Measurements from ENCODE around the gene SIK3.

Gene SIK3

GRCh38 chr11:116866804-116867455, 231.3 kb downstream of the SIK3 start:
- no peak for DNase-seq (ENCODE audit: low spot score)

DNA sequence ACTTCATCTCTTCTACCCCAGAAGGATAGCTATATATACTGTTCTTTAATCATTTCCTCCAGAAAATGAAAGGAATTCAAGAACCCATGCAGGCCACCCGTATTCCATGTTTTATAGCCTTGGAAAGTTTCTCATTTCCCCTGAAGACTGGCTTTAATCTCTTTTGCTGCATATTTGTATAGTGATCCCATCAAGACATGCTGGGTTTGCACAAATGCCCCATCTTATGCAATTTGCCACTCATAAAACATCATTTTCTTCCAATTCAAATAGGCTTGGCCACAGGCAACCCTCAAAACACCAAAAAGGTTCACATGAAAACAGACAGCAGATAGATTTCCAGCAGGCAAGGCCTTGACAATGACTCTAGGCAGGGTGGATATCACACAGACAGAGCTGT, 232.5 kb downstream of the SIK3 start:
- DNase-seq (ENCODE audit: low spot score): no peak

DNA sequence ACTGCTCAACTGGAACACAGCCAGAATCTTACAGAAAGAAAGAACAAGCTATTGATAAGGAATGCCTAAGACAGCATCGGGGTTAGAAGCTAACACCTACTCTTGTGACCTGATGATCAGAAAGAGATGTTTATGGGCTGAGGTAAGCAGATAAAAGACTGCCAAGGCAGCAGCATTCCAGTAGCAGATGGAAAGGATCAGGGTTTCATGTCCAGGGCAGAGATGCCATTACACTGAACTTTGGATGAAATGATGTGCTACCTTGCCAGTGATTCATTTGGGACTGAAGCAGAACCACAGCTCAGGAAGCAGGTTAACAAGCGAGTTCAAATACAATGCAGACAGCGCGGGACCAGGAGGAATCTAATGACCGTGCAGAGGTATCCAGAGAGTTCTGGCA, 233.7 kb downstream of the SIK3 start:
- no peak for DNase-seq (ENCODE audit: low spot score)

- no peak for DNase-seq (ENCODE audit: low spot score)
Observed at GRCh38 chr11:116862951-116863350, 235.3 kb downstream of the SIK3 start.

GRCh38 chr11:116862185-116862584, 236.0 kb downstream of the SIK3 start:
- no peak for DNase-seq (ENCODE audit: low spot score)

DNA sequence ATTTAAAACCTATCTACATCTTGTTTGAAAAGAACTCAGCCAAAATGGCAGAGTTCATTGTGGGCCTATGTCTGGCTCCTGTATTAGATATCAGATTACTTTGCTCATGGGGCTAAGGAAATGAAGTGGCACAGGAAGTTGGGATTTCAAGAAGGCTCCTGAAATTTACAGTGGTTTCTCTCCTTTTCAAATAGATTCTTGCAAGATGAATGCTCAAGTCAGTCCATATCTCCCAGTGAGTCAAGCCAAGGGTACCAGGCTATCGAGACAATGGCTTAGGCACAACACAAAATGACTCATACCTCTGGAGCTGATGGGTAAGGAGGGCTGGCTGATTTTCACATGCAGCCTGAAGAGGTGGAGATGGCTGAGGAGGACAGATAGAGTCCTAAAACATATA, 236.7 kb downstream of the SIK3 start:
- DNase-seq (ENCODE audit: low spot score): no peak

- no peak for DNase-seq (ENCODE audit: low spot score)
Observed at GRCh38 chr11:116860303-116860702, 237.9 kb downstream of the SIK3 start.

GRCh38 chr11:116859175-116859574, 239.1 kb downstream of the SIK3 start:
- no peak for DNase-seq (ENCODE audit: low spot score)

GRCh38 chr11:116857936-116858335, 240.3 kb downstream of the SIK3 start:
- DNase-seq (ENCODE audit: low spot score): no peak

GRCh38 chr11:116857316-116857715, 240.9 kb downstream of the SIK3 start:
- DNase-seq (ENCODE audit: low spot score): no peak

DNA sequence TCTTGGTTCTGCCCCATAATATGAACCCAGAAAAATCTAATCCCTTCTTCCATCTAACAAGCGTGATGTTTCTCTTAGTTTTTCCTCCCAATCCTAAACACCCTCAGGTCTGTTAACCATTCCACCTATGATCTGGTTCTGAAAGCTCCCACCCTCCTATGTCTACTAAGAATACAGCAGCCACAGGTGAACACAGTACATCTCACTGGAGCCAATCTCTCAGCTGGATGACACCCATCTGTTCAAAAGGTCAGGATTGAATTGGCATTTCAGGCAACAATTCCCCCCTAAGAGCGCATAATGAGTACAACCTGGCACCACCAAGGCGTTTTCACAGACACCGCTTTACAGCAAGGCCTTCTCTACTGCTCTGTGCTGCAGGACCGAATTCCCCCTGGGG, 241.8 kb downstream of the SIK3 start:
- no peak for DNase-seq (ENCODE audit: low spot score)

- DNase-seq (ENCODE audit: low spot score): no peak
Observed at GRCh38 chr11:116855413-116855812, 242.8 kb downstream of the SIK3 start.

DNA sequence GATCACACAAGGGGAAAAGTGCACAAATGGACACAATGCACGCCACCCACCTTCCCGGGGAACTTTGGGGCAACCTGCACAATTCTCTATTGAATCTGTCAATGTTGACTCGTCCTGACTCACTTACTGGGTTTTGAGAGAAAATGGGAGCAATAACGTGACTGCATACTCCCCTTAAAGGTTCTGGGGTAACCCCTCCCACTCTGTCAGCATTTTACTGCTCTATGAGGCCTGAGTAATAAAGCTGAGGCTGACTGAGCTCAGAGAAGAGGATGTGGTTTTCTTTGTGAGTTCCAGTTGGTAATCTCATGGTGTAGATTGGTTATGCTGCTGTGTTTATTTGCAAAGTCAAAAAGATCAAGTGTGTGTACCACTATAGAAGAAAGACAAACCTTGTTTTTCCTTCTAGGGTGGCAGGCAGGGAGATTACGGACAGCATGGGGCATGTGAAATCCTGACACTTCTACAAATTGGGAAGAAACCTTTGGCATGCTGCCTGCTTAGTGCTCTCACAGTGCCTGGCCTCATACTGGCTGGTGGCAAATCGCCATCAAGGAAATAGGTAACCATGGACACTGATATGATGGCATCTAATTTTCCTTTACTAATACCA, 244.7 kb downstream of the SIK3 start:
- peak; percentile 85 for DNase-seq (ENCODE audit: low spot score)

DNA sequence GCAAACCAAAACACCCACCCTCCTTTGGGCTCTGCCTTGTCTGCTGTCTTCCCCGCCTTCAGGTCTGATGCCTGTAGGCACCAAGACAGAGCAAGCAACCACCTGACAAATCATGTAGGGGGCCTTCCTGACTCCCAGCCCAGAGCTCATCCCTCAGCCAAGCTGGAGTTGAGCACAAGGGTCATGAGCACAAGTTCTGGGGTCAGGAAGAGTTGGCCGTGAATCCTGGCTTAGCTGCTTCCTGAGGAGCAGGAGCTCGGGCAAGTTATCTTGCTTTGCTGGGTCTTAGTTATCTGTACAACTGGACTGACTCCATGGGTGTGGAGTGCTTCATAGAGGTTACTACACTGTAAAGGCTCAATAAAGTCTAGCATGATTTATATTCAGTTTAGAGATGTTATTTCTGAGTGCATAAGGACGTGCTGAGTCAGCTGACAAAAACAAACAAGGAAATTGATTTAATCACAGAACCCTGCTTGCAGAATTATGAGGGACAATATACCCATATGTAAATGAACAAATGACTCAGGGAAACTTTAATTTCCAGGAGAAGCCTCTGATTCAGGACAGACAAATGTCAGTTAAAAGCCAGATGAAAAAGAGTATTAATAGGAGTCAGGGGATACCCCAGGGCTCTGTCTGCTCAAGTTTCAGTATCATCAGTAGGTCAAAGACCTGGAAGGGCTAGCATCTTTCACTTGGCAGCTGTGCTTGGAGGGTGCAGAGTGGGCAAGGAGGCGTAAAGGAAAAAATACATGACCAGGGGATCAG, 245.8 kb downstream of the SIK3 start:
- peak; percentile 33 for DNase-seq (ENCODE audit: low spot score)

GRCh38 chr11:116851626-116852025, 246.6 kb downstream of the SIK3 start:
- peak; percentile 45 for DNase-seq (ENCODE audit: low spot score)

GRCh38 chr11:116849486-116849885, 248.7 kb downstream of the SIK3 start:
- DNase-seq (ENCODE audit: low spot score): no peak

- no peak for DNase-seq (ENCODE audit: low spot score)
Observed at GRCh38 chr11:116849060-116849459, 249.2 kb downstream of the SIK3 start.

DNA sequence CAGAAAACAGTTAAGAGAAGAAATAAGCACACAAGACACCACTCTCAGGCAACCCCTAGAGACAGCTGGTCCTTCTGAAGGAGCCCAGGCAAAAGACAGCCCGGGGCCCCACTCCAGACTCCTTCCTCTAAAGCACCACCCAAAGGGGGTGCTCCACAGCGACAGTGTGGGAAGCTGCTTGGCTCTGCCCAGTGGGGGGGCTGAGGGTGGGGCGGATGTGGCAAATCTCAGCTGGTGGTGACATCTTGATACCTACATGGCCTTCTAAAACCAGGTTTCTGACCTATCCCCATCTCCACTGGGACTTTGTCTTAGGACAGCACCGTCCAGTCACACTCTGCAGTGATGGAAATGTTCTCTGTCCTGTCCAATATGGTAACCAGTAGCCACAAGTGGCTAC, 250.6 kb downstream of the SIK3 start:
- DNase-seq (ENCODE audit: low spot score): no peak

DNA sequence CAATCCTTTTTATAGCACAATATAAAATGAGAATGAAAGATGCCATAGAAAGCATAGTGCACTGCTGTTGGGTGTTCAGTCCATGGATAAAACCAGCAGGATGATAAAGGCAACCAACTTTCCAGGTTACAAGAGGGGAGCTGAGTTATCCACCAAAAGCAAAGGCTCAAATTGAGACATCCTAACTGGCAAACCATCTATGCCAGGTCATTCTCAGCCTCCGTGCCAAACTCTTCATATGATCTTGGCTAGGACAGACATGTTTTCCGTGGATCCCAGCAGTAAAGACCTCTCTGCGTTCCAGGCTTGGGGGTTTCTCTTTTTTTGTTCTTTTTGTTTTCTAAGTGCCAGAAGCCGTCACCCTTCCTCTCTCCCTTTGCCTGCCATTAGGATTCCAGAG, 253.5 kb downstream of the SIK3 start:
- DNase-seq (ENCODE audit: low spot score): no peak

GRCh38 chr11:116843661-116844060, 254.6 kb downstream of the SIK3 start:
- no peak for DNase-seq (ENCODE audit: low spot score)

- DNase-seq (ENCODE audit: low spot score): no peak
Observed at GRCh38 chr11:116842909-116843308, 255.3 kb downstream of the SIK3 start.

- DNase-seq (ENCODE audit: low spot score): no peak
Observed at GRCh38 chr11:116842117-116842516, 256.1 kb downstream of the SIK3 start.

- no peak for DNase-seq (ENCODE audit: low spot score)
Observed at GRCh38 chr11:116840746-116841296, 257.4 kb downstream of the SIK3 start.

All from CD4-positive, alpha-beta T cell treated with Interleukin-15 for 4 hours (primary cell).